Measurements from ENCODE around the gene RAVER1. TPM values are rescaled to one million over a fixed set of nuclear protein-coding genes. Genes with fewer than 3 reads are reported as not detected.

The RAVER1 gene
- total and polyA plus RNA-seq, 2 of the 13 experiments (the other 11 are each of a cell fraction or from before 2014, with no cell fraction given) = 3.6 to 7.9 TPM

DNA sequence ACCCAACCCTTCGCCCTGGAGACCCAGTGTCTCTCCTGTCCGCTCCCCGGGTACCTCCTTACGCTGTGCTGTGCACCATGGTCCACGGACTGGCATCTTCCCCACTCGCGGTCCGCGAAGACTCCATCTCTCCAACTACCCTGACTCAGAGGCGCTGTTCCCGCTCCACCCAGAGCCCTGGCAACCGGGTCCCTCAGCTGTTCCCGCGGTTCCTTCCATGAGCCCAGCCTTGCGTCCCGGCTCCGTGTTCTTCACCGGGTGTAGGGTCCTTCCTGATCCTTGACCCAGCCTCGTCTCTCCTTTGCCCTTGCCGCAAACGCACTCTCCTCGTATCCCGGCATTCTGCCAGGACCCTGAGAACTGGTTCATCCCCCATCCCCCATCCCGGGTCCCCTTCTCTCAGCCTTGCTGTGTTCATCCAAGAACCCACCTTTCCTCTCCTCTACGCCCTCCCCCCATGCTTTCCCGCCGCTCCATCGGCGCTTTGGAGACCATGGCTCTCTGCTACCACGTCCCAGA, 42.9 kb downstream of the RAVER1 start (continued):
- TF ChIP-seq ZNF343 (CRISPR knock-in tag; IDR thresholded peaks at IDR 0.05) (0 out of 2 replicates have a peak, but pooled peaks have one; percentile 65), ZFP41 (CRISPR knock-in tag; IDR thresholded peaks at IDR 0.05; ENCODE audit: borderline replicate concordance) (no peak), THAP11 (CRISPR knock-in tag; IDR thresholded peaks at IDR 0.05) (no peak), ZNF382 (CRISPR knock-in tag; IDR thresholded peaks at IDR 0.05; ENCODE audit: borderline replicate concordance) (no peak), HMG20B (CRISPR knock-in tag; conservative IDR thresholded peaks at IDR 0.05) (no peak), ZNF879 (CRISPR knock-in tag; IDR thresholded peaks at IDR 0.05) (no peak), ZNF496 (CRISPR knock-in tag; IDR thresholded peaks at IDR 0.05; ENCODE audit: insufficient replicate concordance) (no peak), ZNF280D (CRISPR knock-in tag; IDR thresholded peaks at IDR 0.05) (0 out of 2 replicates have a peak, but pooled peaks have one; percentile 4), ZNF670 (CRISPR knock-in tag; IDR thresholded peaks at IDR 0.05; ENCODE audit: borderline replicate concordance) (no peak), FOXC1 (CRISPR knock-in tag; IDR thresholded peaks at IDR 0.05; ENCODE audit: borderline replicate concordance) (no peak)
- TF ChIP-seq, protein P1, sequence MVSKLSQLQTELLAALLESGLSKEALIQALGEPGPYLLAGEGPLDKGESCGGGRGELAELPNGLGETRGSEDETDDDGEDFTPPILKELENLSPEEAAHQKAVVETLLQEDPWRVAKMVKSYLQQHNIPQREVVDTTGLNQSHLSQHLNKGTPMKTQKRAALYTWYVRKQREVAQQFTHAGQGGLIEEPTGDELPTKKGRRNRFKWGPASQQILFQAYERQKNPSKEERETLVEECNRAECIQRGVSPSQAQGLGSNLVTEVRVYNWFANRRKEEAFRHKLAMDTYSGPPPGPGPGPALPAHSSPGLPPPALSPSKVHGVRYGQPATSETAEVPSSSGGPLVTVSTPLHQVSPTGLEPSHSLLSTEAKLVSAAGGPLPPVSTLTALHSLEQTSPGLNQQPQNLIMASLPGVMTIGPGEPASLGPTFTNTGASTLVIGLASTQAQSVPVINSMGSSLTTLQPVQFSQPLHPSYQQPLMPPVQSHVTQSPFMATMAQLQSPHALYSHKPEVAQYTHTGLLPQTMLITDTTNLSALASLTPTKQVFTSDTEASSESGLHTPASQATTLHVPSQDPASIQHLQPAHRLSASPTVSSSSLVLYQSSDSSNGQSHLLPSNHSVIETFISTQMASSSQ (IDR thresholded peaks at IDR 0.05; ENCODE audit: low read depth) = no peak
- TF ChIP-seq, protein P1 (CRISPR knock-in tag; IDR thresholded peaks at IDR 0.05; ENCODE audit: borderline replicate concordance) = 0 out of 2 replicates have a peak, but pooled peaks have one; percentile 21
- TF ChIP-seq, protein P2, sequence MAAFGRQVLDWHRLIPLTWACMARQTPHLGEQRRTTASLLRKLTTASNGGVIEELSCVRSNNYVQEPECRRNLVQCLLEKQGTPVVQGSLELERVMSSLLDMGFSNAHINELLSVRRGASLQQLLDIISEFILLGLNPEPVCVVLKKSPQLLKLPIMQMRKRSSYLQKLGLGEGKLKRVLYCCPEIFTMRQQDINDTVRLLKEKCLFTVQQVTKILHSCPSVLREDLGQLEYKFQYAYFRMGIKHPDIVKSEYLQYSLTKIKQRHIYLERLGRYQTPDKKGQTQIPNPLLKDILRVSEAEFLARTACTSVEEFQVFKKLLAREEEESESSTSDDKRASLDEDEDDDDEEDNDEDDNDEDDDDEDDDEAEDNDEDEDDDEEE (CRISPR knock-in tag; IDR thresholded peaks at IDR 0.05) = 0 out of 2 replicates have a peak, but pooled peaks have one; percentile 29

Measured in HepG2 (cell line).